GM21737 (cell line): ENCODE results near the gene OR7G3.
A peak's percentile ranks its signal among the peaks of the same experiment; 100 is the strongest.

ENCODE experiments used
- ATAC-seq: cut with Tn5 transposase; IDR thresholded peaks from one replicate; pipeline ENCODE4 v1.9.1; 2021; ENCODE audit warnings: mild to moderate bottlenecking, moderate library complexity; ENCODE audit not compliant: unreplicated experiment

Gene OR7G3

DNA sequence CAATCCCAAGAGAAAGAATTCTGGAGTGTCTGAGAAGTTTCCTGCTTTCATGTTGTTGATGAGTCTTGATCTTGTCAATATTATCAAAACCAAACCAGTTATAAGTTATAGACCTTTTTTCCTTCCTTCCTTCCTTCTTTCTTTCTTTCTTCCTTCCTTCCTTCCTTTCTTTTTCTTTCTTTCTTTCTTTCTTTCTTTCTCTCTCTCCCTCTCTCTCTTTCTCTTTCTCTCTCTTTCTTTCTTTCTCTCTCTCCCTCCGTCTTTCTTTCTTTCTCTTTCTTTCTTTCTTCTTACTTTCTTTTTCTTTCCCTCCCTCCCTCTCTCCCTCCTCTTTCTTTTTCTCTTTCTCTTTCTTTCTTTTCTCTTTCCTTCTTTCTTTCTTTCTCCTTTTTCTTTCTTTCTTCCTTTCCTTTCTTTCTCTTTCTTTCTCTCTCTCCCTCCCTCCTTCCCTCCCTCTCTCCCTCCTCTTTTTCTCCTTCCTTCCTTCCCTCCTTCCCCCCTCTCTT, at the start of gene OR7G3:
Gene OR7G3 (minus strand): TSS at position 51 of the 506 bp plus-strand sequence. CDS start 0 bp downstream, at position 51.
- ATAC-seq = no peak

DNA sequence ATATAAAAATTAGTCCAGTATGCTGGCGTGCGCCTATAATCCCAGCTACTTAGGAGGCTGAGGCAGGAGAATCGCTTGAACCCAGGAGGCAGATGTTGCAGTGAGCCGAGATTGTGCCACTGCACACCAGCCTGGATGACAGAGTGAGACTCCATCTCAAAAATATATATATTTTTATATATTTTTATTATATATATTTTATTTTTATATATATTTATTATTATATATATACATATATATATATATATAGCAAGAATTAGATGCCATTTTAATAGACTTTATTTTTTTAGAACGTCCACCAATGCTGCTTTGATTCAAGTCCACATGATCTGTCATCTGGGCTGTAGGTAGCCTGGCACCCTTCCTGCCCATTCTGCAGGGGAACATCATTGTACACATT, 48.6 kb upstream of the OR7G3 start:
- no peak for ATAC-seq

DNA sequence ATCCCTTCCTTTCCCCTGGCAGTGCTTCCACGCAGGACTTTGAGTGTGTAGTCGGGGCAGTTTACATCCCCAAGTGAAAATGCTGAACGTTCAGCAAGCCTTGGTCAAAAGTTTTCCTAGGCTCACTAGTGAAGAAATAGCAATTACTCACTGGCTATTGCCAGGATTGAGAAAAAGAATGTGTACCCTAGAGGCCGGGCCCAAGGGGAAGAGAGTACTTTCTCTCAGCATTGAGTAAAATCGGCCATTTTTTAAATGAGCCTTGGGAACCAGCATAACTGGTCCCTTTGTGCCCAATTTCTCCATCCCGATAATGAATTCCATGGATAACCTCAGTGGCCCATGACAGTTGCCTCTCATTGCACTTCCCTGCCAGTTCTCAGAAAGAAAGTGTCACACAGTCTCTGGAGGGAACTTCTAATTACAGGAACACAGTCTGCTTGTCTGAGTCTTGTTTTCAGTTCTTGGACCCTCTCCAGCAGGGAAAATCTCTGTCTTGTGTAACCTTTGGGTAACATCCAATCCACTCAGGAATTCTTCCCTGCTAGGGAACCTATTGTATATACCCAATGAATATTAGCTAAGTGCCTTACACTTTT, 44.7 kb upstream of the OR7G3 start:
- ATAC-seq = no peak

DNA sequence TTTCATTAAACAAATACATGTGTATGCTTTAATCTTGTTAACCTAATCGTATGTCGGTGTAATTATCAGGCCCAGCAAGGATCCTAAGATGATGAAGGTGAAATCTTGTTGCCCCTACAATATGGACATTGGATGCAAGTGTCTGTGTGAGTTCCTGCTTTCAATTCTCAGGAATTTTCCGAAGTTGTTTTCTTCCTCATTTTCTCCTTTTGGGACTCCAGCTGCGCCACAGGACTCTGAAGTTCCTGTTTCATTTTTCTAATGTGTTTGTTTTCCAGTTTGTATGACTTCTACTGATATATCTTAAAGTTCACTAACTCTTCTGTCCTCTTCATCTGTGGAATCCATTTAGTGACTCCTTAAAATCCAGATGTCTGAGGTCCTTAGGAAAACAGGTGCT, 40.1 kb upstream of the OR7G3 start:
- no peak for ATAC-seq

DNA sequence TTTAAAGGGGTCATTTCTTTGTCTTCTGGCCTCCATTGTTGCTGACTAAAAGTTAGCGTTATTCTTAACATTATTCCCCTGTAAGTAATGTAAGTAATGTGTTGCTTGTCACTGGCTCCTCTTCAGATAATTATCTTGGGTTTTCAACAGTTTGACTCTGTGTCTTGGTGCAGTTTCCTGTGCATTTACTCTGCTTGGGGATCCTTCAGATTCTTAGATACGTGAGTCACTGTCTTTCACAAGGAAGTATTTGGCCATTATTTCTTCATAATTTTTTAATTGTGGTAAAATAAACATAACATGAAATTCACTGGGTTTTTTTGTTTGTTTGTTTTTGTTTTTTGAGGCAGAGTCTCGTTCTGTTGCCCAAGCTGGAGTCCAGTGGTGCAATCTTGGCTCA, 38.5 kb upstream of the OR7G3 start:
- no peak for ATAC-seq

DNA sequence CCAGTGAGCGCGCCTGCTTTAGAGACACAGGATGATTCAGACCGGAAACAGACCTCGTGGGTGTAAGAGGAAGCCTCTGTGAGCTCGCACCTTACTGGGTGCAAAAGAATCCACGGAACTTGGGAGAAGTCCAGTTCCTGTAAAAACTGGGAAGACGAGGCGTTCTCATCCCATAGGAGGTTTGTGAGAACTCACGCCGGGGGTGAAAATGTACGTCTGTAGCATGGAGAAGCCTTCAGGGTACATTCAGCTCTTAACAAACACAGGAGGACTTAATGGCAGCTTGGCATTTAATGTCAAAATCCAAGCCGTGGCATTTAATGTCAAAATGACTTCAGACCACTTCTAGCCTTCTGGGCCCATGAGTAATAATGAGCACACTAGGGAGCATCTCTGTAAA, 34.7 kb upstream of the OR7G3 start:
- ATAC-seq = no peak

DNA sequence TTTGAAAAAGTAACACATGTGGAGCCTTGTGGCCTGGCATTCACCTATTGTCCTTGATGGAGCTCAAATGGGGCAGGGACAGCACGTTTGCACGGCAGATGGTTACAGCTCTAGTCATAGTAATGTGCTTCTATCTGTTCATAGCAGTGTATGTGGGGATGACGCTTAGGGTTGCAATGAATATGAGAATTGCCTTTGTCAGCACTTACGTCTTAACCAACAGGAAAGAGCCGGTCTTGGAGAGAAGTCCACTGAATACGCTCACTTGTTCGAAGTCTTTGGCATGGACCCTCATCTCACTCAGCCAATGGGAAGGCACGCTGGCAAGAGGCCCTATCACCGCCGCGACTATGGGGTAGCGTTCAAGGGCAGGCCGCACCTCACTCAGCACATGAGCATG, 33.1 kb upstream of the OR7G3 start:
- ATAC-seq = no peak

DNA sequence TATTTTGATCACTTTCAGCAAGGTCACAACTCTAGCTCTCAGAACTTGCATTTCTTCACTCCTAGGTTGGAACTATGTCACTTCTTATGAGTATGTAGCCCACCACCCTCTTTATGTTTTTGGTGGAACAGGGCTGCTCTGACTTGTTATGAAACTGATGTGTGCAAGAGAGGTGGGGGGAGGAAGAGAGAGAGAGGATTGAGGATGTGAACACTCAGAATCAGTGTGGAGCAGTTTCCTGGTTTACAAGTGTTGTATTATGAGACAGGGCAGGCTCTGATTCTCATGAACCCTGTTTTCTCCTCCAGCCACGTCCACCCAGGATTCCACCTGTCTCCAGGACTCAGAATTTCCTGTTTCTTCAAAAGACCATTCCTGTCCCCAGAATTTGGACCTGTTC, 29.6 kb upstream of the OR7G3 start:
- no peak for ATAC-seq

DNA sequence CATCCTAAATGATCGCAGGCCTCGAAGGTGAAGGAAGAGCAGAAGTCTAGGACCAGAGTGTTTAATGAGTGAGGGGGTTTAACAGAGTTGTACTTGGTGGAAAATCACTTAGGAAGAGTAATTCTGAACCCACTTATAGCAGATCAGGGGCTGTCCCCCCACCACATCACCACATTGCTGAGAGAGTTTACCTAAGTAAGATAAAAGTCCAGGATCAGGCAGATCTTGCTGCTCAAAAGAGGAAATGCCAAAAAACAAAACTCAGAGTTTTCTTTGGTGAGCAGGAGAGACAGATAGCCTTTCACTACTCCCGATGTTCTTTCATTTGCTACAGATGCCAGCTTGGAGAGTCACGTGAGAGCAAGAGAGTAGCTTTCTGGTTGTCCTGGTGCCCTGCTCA, 28.8 kb upstream of the OR7G3 start:
- ATAC-seq = no peak

DNA sequence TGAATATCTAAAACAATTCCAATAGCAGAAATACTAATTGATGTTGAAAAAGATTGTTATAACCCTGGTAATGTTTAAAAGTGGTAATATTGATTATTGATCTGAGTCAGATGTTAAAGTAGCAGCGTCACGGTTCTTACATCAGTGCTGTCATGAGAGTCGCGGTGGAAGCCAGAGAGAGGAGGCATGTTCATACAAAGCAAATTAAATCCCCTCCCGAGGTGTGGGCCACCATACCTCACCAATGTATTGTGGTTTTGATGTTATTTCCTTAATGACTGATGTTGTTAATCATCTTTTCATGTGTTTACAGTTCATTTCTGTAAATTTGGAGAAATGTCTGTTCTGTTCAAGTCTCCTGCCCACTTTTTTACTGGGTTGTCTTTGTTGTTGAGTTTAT, 24.6 kb upstream of the OR7G3 start:
- ATAC-seq = no peak

DNA sequence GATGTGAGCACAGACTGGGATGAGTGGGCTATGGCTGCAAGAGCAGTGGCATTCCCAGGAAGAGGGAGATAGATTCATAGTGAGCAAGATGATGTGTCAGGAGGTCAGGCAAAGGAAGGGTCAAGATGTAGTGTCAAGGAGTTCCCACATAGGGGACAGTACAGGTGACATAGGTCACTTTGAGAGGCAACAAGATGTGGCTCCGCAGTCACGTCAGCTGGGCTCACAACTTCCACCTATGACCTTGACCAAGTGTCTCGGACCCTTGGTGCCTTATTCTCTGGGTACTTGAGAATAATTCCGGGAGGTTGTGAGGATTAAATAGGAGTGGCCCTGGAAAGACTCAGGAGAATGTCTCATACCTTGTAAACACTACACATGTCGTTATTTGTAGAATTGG, 23.9 kb upstream of the OR7G3 start:
- no peak for ATAC-seq

DNA sequence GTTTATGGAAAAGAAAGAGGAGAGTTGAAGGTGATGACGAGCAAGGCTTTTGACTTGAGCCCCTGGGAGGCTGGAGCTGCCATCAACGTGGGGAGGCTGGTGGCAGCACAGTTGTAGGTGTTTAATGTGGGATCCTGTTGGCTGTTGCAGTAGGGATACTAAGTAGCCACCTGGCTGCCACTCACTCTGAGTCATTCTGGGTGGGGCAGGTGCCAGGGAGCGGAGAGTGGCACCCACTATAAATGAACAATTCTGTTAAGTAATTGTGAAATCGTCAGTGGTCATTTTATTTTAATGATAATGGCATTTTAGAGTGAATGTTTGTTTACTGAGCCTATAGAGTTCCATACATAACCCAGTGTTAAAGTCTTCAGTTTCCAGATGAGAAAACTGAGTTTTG, 23.2 kb upstream of the OR7G3 start:
- ATAC-seq = no peak

DNA sequence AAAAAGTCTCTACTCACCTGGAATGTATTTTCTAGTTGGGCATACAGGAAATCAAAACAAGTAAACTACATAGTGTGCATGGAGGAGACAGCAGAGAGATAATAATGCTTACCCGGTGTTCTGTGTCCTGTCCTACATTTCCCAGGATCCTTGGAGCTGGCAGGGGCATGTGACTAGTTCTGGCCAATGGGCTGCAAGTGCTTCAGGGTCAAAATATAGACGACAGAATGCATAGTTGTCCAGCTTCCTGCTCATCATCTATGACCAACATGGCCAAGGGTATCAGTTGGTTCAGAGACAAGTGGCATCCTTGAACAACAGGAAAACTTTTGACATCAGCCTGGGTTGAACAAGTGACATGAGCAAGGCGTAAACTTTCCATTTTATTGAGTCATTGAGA, 21.9 kb upstream of the OR7G3 start:
- no peak for ATAC-seq

DNA sequence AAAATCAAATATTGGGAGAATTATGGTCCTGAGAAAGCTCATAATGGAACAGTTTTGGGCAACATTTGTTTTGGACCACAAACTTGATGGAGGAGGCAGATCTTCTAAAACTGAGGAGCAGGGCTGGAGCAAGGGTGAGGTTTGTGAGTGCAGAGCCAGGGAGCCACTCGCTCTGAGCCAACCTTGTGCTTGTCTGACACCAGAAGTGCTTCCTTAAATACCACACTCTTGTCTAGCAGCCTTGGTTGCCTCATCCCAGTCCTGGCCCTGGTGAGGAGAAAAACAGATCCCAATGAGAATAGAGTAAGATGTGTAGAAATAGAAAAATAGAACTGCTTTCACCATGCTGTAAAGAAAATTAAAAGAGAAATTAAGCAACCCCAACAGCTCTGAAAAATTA, 20.1 kb upstream of the OR7G3 start:
- ATAC-seq = no peak

DNA sequence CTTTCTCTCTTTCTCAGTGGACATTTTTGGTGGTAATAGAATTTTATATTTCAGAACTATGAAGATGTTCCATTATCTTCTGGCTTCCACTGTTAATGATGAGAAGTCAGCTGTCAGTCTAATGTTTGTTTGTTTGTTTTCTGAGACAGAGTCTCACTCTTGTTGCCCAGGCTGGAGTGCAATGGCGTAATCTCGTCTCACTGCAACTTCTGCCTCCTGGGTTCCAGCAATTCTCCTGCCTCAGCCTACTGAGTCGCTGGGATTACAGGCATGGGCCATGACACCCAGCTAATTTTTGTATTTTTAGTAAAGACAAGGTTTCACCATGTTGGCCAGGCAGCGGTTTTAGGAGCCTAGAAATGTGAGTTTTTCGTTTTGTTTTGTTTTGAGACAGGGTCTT, 18.2 kb upstream of the OR7G3 start:
- no peak for ATAC-seq

DNA sequence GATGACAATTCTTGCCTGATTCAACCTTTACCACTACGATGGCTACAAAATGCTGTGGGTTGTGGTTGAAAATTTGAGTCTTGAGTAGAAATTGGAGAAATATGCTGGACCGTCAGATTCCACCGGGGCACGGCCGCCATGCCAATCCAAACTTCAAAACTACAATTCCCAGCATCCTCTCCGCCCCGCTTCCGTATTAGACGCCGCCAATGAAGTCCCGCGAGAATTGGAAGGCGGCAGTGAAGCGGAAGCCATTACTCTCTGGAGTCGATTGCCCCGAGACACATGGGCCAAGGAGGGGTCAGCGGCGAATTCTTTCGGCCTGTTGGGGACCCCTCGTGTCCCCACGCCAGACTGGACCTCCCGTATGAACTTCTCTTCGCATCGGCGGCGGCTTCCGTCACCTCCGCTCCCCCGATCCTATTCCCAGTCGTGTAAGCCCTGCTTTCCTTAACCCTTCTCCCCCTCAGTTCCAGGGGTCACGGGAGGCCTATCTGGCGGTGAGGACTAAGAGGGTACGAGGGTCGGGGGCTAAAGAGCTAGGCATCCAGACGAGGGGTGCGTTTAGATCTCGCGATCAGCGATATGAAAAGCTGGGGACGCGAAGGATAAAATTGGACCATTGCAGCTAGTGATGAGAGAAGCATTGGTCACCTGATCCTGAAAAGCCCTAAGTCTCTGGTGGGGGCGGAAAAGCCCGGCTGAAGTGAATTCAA, 13.6 kb upstream of the OR7G3 start, which contains the start of gene ZNF317:
Gene ZNF317 (plus strand): TSS at position 239 of the 716 bp plus-strand sequence. CDS start 15,620 bp downstream, outside the sequence.
- ATAC-seq = peak; percentile 88

DNA sequence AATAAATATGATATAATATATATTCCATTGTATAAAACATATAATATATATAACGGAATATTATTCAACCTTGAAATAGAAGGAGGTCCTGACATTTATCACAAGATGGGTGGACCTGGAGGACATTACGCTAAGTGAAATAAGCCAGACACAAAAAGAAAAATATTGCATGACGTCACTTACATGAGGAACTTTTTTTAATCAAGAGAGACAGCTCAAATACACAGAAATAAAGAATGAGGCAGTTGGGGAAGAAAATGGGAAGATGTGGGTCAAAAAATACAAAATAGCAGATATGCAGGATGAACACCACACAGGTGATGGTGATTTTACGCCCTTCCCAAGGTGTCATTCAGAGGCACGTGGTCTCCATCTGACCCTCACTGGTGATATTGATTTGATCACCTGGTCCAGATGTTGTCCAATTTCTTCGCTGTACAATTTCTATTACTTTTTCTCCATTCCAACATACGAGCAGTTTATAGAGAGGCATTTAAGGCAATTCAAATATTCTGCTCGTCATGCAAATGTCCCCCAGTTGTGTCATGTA, 12.9 kb upstream of the OR7G3 start:
- no peak for ATAC-seq

DNA sequence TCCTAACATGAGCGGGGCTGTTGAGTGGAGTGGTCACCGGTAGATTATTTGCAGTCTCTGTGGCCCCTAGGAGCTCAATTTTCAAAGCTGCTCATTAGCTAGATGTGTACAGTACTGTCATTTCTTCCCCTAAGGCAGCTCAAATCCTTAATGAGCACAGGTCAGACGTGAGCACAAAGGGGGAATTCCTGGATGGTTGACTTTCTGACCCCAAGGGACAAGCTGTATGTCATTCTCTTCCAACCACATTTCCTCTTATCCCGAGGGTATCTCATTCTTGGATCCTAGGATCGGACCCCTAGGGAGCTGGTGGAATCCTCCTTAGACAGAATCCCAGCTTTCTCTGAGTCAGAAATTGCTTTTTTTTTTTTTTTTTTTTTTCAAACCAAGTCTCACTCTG, 5.7 kb upstream of the OR7G3 start:
- no peak for ATAC-seq

DNA sequence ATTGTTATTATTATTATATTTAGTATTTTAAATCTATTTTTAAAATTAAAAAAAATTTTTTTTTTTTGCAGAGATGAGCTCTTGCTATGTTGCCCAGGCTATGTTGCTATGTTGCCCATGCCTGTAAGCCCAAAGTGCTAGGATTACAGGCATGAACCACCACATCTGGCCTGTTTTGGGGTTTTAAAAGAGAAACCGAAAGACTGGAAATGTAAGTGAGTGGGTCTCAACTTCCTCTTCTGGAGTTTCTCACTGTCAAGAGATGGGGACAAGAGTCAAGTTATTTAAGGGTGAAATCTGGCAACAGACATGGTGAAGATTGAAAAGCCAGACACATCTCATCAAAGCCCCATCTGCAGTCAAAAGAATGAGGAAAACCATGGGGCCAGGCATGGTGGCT, 4.2 kb upstream of the OR7G3 start:
- no peak for ATAC-seq

DNA sequence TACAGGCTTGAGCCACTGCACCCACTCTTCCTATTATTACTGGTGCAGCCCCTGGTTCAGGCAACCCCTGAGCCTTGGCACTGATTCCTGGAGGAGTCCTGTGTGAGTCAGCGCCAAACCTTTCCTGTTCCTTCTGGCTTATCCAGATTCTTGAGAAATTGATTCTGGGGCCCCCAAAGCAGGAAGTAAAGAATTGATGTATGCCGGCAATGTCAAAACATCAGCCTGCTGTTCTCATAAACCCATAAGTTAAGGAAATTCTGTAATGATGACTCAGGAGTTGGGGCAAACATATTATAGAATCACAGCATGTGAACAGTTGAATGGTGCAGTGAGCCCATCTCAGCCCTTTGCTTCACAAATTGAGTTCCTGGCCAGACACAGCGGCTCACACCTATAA, 1.4 kb upstream of the OR7G3 start:
- no peak for ATAC-seq

DNA sequence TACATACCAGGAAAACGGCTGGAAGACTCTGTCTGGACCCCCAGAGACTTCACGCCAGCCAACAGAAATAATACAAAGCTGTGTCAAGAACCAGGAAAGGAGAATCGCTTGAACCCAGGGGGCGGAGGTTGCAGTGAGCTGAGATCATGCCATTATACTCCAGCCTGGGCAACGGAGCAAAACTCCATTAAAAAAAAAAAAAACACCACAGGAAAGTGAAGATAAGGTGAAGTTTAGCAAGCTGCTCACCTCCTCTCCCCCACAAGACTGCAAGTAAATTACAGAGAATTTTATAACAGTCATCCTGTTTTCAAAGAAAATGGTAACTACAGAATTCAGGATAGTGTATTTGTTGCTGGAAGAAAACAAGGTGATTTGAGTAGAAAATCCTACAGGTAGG, 10.2 kb downstream of the OR7G3 start:
- no peak for ATAC-seq

DNA sequence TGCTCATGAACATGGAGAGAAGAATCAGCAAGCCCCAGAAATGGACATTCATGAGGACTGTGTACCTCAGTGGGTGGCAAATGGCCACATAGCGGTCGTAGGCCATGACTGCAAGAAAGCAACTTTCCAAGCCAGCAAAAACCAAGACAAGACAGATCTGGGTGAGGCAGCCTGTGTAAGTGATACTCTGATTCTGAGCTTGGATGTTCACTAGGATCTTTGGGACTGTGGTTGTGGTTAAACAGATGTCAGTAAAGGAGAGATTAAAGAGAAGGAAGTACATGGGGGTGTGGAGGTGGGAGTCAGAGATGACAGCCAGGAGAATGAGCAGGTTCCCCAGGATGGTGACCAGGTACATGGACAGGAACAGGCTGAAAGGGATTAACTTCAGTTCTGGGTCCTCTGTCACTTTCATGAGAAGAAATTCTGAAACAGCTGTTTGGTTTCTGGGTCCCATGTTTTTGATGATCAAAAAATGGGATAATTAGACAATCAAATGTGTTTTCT, 11.4 kb downstream of the OR7G3 start, which contains the start of gene OR7G1:
Gene OR7G1 (minus strand): TSS at position 457 of the 507 bp plus-strand sequence. CDS start 0 bp downstream, at position 457.
- ATAC-seq = no peak
